ENCODE results near the gene EPB41L2.

The EPB41L2 gene

DNA sequence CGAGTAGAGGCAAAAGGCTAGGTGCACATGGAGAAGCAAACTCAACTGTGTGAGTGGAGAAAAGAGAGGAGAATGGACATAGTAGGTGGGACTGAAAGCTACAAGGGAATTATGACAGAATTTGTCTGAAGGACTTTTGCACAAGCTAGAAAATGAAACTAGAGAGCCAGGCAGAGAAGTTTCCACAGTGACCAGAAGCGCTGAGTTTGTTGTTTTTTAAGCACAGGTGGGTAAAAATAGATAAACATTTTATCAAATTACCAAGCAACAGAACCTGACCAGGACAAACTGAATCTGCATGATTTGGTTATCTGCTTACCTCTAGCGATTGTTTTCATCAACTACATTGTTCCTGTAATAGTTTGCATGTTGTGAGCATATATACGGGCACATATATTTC is 197.3 kb downstream of the EPB41L2 start:
- no peak for DNase-seq (ENCODE audit: low read depth)

DNA sequence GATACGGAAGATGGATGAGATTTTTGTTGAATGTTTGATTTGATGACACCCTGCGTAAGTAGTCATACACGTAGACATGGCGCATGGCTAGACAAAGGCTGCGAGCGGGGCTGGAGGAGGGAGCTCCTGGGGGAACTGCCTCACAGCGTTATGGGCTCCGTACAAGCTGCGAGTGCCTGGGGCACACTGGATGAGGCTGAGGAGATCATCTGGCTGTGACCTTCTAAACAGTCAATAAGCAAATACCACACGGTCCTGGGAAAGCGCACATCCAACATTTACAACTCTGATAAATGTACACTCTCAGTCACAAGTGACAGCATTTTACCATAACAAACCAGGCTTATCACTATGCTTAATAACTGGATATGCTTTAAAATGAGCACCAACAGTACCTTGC is 198.7 kb downstream of the EPB41L2 start:
- no peak for DNase-seq (ENCODE audit: low read depth)

DNA sequence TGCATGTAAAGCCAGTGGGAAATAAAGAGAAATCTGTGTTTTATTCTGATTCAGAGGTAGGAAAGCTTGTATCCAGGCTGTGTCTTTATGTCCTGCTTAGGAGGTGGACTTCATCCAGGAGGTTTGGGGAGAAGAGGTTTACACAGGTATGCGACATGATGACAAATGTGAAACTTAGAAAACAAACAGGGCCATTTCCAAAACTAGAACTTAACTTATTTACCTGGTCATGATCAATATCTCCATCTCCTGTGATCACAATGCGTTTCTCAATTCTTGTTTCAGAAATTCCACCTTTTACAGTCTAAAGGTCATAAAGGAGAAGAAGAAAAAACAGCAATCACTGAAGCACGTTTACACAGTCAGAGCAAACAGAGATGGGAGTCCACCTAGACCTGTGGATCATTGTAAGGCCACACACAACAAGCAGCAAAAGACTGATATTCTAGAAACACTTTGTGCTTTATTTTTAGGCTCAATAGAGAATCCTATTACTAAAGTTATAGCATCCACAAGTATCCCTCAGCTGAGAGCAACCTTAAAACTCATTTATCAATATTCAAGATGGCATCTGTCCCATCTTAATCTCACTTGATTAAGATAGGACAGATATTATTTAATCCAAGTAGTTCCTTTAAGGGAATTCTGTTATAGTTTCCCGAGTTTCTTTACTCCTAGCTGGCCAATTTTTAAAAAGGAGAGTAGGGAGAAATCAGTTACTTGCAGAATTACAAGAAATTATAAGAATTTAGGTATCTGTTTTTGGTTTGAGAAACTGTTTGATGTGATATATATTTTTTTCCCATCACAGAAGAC is 199.4 kb downstream of the EPB41L2 start:
- no peak for DNase-seq (ENCODE audit: low read depth)

DNA sequence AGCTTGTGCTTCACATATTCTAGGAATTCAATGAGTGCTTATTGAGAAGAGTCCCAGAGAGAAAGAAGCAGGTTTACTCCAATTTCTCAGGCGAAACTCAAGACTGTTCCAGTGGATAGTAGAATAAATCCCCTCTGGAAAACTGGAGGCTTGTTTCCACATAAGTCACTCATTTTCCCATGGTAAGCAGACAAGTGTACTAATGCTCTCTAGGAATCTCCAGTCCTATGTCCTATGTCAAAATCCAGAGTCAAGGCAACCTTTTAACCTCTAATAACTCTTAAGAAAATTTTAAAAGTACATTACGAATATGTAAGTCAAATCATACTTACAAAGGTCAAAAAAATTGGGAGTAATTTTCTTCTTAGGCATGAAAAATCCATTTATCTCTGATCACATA is 200.7 kb downstream of the EPB41L2 start:
- DNase-seq (ENCODE audit: low read depth): no peak

DNA sequence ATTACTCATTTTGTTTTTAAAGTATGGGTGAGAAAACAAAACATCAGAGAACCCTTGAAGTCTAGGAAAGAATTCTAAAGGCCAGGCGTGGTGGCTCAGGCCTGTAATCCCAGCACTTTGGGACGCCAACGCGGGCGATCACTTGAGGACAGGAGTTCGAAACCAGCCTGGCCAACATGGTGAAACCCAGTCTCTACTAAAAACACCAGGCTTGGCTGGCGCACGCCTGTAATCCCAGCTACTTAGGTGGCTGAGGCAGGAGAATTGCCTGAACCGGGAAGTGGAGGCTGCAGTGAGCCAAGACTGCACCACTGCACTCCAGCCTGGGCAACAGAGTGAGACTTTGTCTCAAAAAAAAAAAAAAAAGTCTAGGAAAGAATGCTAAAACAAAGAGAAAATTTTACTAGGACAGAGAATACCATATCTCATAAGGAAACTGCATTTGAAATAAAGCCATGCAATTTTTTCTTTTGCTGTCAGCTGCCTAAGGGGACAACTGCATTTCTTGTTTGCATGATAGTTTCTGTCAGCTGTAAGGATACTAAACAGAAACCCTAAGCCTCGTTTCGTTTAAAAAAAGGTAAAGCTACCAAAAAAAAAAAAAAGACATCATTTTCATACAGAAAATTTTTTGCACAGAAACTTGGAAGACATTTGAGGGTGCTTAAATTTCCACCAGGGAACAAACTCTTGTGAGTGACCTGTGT is 203.7 kb downstream of the EPB41L2 start:
- no peak for DNase-seq (ENCODE audit: low read depth)

DNA sequence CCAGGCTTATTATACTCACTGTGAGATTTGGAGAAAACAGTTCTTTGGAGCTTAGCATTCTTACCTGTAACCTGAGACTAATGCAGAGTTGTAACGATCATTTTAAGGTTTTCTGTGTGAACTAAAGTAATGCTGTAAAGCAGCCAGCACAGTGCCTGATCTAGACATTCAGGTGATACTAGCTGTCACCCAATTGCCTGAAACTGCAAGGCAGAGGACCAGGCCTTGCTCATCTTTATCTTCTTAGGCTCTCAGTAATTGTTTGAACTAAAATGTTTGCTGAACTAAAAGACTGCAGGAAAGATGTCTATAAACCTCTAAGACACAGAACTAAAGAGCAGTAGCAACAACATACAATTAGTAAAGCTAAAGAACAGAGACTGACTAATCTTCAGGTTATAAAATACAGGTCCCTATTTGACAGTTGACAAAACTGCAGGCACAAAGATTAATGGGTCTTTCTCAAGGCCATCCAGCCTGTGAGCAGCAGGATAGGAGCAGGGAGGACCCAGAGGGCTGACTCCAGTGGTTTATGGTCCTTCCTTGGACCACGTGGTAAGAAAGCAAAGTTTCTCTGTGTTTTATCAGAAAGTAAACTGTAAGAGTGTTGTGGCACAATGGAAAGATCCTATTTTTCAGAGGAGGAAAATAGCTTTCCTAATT is 204.4 kb downstream of the EPB41L2 start:
- no peak for DNase-seq (ENCODE audit: low read depth)

DNA sequence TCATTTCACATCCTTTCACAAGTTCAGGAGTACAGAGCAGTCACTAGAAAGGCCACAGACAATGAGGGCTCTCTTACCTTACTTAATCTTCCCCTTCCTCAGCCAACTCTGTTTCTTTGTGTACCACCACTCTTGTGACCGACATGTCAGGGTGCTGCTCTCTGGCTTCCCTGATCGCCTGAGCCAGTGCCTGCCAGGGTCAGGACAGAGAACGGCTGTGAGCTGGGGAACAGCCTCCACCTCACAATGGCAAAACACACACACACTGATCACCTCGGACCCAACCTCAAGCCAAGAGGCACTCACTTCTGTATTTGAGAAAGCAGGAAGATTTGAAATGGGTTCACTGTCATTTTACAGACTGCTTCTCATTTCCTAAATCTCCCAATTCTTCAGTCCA is 205.0 kb downstream of the EPB41L2 start:
- no peak for DNase-seq (ENCODE audit: low read depth)

DNA sequence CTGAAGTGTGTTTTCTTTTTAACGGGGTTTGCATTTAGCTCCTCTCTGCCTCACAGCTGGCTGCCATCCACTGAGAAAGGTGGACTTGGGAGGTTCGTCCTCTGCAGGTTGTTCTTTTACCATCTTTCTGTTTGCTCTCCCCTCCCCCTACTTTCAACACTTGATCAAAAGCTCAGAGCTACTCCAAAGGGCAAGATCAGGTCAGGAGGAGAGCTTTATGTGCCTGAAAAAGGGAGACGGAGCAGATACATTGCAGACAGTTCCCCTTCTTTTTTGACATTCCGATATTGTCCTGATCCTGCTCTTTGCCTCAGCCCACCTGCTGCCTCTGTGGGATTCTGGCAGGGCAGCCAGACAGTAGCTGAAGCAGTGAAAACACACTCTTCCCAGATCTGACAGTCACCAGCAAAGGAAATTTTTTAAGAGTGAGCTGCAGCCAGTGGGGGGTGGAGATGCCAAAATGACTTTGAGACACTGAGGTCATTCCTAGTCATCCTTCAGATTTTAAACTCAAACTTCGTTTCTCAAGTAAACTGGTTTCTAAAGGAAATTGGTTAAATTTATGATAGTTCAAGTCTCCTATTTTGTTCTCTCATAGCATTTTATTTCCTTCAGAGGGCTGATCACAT is 209.4 kb downstream of the EPB41L2 start:
- DNase-seq (ENCODE audit: low read depth): no peak

DNA sequence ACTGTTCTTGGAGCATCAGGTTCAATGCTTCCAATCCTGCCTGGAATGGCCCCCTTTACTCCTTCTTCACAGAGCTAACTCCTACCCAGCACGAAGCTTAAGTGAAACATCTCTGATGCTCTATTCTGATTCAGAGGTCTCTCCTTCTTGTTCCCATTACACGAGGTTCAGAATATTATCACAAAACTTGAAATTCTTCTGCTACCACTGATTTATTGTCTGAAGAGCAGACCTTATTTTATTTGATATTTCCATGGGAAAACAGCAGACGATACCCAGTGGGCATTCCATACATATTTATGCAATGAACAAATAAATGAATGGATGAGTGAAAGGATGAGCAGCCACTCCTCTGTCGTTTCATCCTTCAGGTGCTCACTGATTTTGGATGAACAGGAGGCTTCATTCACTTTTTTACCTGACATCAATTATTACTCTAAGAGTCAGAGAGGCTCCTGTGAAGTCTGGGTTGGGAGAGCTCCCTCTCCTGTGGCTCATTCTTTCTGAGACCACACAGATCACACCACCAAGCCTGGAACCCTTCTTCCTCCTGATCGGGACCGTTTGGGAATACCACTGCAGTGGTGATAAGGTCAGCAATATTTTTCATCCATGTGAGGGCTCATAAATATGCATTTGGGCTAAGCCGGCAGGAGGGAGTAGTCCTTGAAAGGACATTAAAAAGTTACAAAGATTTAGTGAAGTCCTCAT is 210.0 kb downstream of the EPB41L2 start:
- no peak for DNase-seq (ENCODE audit: low read depth)

DNA sequence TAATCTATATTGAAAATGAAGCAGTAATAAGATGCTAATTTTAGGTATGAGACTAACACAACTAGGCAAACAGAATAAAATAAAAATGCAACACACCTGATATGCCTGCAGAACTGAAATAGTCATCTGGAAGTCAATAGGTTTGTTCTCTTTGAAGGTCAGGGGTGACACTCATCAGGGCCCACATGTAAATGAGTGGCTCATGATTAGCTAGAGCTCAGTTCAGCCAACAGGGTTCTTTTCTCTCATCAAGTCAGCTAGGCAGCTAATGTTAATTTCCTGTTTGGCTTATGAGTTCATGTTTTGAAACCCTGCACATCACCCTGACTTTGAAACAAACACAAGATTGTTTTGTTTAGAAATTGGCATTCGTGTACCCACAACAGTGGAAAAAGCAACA is 212.0 kb downstream of the EPB41L2 start:
- DNase-seq (ENCODE audit: low read depth): no peak

DNA sequence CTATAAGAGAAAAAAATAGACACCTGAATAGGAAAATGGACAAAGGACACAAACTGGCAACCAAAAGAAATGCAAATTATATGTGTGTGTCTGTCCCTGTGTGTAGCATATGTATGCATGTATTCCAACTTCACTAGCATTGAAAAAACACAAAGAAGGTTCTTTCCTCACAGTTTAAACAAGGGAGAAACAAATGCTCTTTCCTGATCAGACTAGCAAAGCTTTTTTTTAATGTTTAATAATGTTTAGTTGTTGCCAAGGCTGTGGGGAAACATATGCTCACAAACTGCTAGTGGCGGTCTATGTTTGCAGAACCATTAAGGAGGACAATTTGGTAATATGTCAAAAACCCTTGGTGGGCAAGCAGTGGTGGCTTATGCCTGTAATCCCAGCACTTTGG is 213.5 kb downstream of the EPB41L2 start:
- no peak for DNase-seq (ENCODE audit: low read depth)

DNA sequence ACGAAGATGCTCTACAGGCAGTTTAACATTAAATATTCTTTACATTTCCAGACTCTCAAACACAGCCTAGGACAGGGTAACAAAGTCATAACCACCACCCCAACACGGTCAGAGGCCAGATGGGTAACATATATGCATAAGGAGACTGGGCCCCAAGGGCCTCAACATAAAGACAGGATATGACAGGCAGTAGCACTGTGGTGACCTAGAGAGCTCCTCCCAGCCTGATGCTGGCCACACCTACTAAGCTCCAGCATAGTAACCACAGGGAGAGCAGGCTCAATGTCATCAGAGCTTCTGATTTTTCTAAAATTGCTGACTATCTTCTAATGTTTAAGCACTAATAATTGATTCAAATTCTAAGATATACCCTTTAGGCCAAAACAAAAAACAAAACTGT is 214.1 kb downstream of the EPB41L2 start:
- DNase-seq (ENCODE audit: low read depth): no peak

DNA sequence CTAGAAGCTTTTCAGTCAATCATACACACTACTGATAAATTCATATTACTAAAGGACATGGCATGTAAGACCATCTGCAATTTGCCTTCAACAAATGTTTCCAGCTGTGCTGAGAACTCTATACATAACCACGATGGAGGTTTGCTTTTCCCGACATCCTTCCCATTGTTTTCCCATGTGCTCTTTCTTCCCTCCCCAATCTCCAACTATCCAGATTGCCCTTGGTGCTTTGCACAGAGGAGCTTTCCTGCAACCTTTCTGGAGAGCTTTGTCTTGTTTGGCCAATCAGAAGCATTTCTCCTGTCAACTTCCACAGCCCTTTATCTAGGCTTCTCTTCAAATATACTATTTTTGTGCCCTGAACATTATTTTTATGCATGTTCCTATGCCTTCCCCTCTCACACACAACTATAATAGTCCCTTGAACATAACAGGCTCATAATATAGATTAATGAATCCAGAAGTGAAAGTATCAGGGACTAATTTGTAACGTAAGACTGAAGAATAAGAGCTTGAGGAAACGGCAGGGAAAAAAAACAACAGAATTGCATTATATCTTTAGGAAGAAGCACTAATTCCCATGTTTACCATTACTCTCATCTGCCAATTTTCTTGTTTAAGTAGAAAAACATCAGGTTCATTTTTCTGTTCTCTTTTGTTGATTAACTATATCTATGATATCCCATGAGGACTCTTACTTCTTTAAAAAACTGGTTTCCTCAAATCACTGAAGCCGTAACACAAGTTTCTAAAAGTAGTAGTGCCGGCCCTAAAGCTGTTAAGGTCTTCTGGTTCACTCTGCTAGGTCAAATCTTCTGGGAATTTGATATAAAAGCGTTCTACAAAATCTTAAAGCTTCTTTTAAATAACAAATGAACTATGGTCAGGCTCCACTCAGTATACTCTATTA is 215.8 kb downstream of the EPB41L2 start:
- DNase-seq (ENCODE audit: low read depth): no peak

DNA sequence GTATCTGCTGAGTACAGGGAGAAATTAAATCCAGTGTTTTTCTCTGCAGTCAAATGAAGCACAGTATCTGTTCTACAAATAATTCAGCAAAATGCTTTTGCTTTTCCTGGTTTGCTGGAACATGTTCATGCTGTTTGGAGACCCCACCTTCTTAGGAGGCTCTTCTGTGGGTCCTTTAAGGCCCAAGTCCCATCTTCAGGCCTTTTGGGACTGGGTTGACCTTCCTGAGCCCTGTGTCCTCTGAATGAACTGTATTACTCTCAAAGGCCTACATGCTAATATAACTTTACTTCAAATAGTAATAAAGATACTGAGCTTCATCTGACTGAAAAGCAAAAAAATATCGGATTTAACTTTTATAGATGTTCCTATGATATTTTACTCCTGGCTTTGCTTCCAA is 216.5 kb downstream of the EPB41L2 start:
- DNase-seq (ENCODE audit: low read depth): no peak

DNA sequence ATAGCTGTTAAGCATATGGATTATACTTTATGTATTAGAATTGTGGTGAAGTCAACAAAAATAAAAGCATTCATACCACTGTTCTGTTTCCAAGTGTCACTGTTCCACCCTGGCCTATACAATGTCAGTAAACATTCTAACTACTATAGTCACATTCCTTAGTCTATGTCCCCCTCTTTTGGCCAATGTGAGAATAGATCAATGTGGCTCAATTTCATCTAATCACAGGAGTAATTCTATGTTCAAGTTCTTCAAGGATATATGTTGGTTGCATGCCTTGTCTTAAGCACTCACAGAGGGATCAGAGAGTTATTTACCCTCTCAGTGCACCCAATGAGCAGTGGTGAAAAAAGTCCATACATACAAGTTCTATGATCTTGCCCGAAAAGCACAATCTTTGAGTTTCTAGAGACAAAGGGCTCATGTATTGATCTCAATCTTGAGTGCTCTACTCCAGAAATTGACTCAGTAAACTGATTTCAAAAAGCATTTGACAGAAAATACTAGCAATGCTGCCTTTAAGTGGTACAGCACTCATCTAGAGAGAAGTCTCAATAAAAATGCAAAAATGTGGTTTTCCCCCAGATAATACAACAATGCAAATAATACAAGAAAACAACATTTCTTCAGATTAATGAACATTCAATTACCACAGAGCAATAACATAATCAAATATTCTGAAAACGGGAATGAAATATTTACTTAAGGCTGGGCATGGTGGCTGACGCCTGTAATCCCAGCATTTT is 219.3 kb downstream of the EPB41L2 start:
- DNase-seq (ENCODE audit: low read depth): peak; percentile 33

DNA sequence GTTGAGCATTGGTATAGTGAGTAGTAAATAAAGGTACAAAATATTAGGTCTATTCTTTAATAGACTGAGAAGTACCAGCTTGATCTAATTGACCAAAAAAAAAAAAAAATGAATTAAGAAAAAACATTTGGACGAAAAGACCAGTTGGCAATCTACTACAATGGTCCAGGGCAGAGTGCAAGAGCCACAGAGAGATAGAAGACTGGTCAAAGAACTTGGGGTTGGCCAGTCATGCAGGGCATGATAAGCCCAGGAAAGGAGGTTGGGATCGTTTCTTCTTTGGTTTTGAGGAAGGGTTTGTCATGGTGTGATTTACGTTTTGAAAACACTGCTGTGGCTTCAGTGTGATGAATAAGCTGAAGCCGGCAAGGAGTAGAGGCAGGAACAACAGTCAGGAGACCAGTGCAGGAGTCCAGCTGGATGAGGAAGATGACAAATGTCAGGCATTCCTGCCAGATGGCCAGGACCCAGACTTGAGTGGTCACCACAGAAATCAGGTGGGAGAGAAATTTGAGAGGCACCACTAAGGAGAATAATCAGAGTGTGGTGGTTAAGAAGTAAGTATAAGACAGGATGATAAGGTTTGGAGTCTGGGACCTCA is 221.8 kb downstream of the EPB41L2 start:
- DNase-seq (ENCODE audit: low read depth): no peak

DNA sequence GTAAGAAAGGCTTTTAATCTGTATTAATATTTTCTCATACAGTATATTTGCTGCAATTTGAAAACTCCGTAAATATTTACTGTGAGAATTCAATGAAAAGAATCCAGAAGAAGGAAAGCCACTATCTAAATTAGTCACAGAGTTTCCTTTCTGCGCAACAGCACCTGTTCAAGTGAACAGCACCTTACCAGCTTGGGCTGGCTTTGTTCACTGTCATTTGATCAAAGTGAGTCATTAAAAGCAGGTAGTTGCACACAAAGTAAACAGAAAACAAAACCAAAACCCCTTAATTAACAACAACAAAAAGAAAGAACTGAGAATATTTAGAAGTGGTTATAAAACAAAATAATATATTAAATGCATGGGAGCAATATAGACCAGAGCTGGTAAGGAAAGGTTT is 223.0 kb downstream of the EPB41L2 start:
- no peak for DNase-seq (ENCODE audit: low read depth)

DNA sequence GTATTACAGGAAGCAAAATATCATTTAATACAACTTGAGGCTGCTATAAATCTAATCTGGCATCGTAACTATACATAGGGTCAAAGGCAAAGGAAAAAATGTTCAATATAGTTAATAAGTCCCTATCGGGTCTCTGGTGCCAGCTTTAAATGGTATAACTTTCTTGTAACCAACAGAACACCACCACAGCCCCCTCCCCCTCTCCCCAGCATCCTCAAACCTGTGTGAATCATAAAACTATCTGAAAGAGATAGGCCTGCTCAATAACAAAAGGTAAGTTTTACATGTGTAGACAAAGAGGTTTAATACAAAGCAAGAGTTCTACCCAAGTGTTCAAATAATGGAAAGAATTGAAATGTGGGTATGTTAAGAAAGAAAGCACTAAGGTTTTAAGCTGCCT is 223.7 kb downstream of the EPB41L2 start:
- no peak for DNase-seq (ENCODE audit: low read depth)

DNA sequence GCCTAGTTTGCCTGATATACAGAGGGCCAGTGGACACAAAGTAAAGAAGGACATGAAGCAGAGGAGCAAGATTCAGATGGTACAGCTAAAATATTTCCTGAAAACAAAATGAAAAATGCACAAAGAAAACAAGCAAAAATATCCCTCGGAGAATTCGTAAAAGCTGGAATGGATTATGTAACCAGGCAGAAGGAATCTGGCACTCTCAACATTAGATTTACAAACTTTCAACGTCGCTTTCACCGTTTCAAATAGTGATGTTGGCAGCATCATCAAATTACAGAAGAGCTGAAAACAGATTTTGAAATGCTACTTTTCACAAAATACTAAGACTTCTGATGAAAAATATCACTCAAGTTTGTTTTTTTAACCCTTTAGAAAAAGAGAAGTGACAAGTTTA is 224.1 kb downstream of the EPB41L2 start:
- no peak for DNase-seq (ENCODE audit: low read depth)

Data from fibroblast of gingiva (primary cell).